AG04450 (cell line): ENCODE measurements around the gene BRCA2. TPM values are rescaled to one million over a fixed set of nuclear protein-coding genes. Genes with fewer than 3 reads are reported as not detected.

Experiments
- CTCF ChIA-PET: fragments of 300-600, 350-600 bp; formaldehyde crosslinking; extraction: SDS; loops from one replicate; lab custom pipeline; 2022; ENCODE audit warnings: antibody characterized with exemption, inconsistent platforms; lab: Charles Lee
- POLR2A ChIA-PET: fragments of 350-600 bp; formaldehyde crosslinking; extraction: SDS; loops from one replicate; lab custom pipeline; 2021; ENCODE audit warnings: antibody characterized with exemption, inconsistent platforms; lab: Yijun Ruan, JAX
- DNase-seq: peaks from one replicate; pipeline ENCODE4 v3.0.0-alpha.2; 2011; ENCODE audit warnings: low read depth, low spot score
- H3K27ac ChIP-seq: one replicate; pipeline ENCODE4 v1.5.1; 2012; ENCODE audit warnings: low read depth, low read length, control low read depth
- H3K27me3 ChIP-seq: one replicate; pipeline ENCODE4 v1.6.0; 2012; ENCODE audit warnings: low read length; ENCODE audit not compliant: control insufficient read depth, insufficient read depth
- H3K4me3 ChIP-seq: 2 replicates; pipeline ENCODE4 v1.5.1; 2011; ENCODE audit warnings: mild to moderate bottlenecking, low read depth, low read length, control low read depth
- H3K9me3 ChIP-seq: 2 replicates; pipeline ENCODE4 v1.5.1; 2012; ENCODE audit warnings: low read length; ENCODE audit not compliant: control insufficient read depth, insufficient read depth
- CTCF ChIP-seq: IDR thresholded peaks from 2 replicates; pipeline ENCODE4 v1.5.1; 2011; ENCODE audit warnings: low read depth, low read length, control low read depth, inconsistent platforms
- polyA plus RNA-seq: library from polyadenylated mRNA; depleted of rRNA; stranded (reverse); fragments of >200 nt; gene quantifications from 2 replicates; pipeline ENCODE4 v1.2.3, GENCODE V29; 2011

BRCA2 gene
- polyA plus RNA-seq, 1 experiment, result 0.92 TPM

- Histone ChIP-seq H3K4me3 (no peak overlapping the region), H3K27ac (no peak overlapping the region), H3K9me3 (peaks cover 6% of the 10 kb centered on the region), H3K27me3 (no peaks in the 10 kb centered on the region)
- no peak for DNase-seq
- CTCF ChIA-PET, result no interaction called here
- no peak for TF ChIP-seq CTCF
- POLR2A ChIA-PET, result no interaction called here
Observed at GRCh38 chr13:32417995-32418394, 102.7 kb downstream of the BRCA2 start.

- Histone ChIP-seq H3K9me3 (peaks cover 6% of the 10 kb centered on the region), H3K27ac (no peak overlapping the region), H3K27me3 (no peaks in the 10 kb centered on the region), H3K4me3 (no peak overlapping the region)
- POLR2A ChIA-PET, result no interaction called here
- DNase-seq, result no peak
- CTCF ChIA-PET, result no interaction called here
- TF ChIP-seq CTCF, result no peak
Observed at GRCh38 chr13:32419862-32420261, 104.6 kb downstream of the BRCA2 start.

- ChIA-PET CTCF (interaction anchor here (1.2 to 1.6 kb wide), 2 partner anchors 117 to 514 kb away, joined by 3 to 5 read pairs; no protein-coding TSS in a partner anchor), POLR2A (no interaction called here)
- Histone ChIP-seq H3K27me3 (no peaks in the 10 kb centered on the region), H3K4me3 (no peak overlapping the region), H3K9me3 (peaks cover 6% of the 10 kb centered on the region), H3K27ac (no peak overlapping the region)
- no peak for TF ChIP-seq CTCF
- no peak for DNase-seq
Observed at GRCh38 chr13:32423592-32423991, 108.3 kb downstream of the BRCA2 start.

- no peak for DNase-seq
- Histone ChIP-seq H3K4me3 (no peak overlapping the region), H3K27me3 (no peaks in the 10 kb centered on the region), H3K27ac (no peak overlapping the region), H3K9me3 (no peaks in the 10 kb centered on the region; the same call in 1 of the 2 replicates)
- ChIA-PET POLR2A (interaction anchor here (0.6 kb wide), 1 partner anchor 78 kb away, joined by 11 read pairs; no protein-coding TSS in a partner anchor), CTCF (interaction anchor here (1.2 kb wide), 1 partner anchor 10 kb away, joined by 3 read pairs; no protein-coding TSS in a partner anchor)
- no peak for TF ChIP-seq CTCF
Observed at GRCh38 chr13:32425158-32425557, 109.8 kb downstream of the BRCA2 start.

GRCh38 chr13:32426191-32426989 lies 111.1 kb downstream of the BRCA2 start:
- POLR2A ChIA-PET, result no interaction called here
- DNase-seq, result no peak
- Histone ChIP-seq H3K27me3 (no peaks in the 10 kb centered on the region), H3K4me3 (peak overlapping the region; percentile 62), H3K9me3 (no peaks in the 10 kb centered on the region; the same call in 1 of the 2 replicates), H3K27ac (no peak overlapping the region)
- no peak for TF ChIP-seq CTCF
- CTCF ChIA-PET, result no interaction called here
